ENCODE measurements around the gene ACSM5.

DNA sequence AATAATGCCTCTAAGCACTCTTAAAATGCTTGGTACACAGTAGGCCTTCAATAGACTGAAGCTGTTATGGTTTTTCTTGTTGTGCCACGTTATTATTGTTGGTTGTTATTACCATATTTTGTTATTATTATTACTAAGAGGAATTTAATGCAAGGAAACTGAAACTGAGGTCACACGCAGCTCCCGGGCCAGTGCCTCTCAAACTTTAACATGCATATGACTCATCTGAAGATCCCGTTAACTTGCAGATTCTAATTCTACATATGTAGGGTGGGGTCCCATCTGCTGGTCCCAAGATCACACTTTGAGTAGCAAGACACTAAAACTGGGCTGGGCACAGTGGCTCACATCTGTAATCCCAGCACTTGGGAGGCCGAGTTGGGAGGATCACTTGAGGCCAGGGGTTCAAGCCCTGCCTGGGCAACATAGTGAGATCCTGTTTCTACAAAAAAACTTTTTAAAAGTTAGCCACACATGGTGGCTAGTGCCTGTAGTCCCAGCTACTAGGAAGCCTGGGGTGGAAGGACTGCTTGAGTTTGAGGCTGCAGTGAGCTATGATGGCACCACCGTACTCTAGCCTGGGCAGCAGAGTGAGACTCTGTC, 888 bp downstream of the ACSM5 start:
- TF ChIP-seq CEBPB (IDR thresholded peaks at IDR 0.05; ENCODE audit: low read depth, low read length) (no peak), SIN3A (conservative IDR thresholded peaks at IDR 0.05 in 1 of 2, IDR thresholded peaks at IDR 0.05 in 1 of 2; ENCODE audit: low read depth in 1 of 2, low read length in 2 of 2) (no peak), EZH2 (IDR thresholded peaks at IDR 0.05; ENCODE audit: low read depth, low read length, severe bottlenecking) (no peak), KDM5A (IDR thresholded peaks at IDR 0.05; ENCODE audit: low read length) (no peak)
- TF ChIP-seq, protein P1, sequence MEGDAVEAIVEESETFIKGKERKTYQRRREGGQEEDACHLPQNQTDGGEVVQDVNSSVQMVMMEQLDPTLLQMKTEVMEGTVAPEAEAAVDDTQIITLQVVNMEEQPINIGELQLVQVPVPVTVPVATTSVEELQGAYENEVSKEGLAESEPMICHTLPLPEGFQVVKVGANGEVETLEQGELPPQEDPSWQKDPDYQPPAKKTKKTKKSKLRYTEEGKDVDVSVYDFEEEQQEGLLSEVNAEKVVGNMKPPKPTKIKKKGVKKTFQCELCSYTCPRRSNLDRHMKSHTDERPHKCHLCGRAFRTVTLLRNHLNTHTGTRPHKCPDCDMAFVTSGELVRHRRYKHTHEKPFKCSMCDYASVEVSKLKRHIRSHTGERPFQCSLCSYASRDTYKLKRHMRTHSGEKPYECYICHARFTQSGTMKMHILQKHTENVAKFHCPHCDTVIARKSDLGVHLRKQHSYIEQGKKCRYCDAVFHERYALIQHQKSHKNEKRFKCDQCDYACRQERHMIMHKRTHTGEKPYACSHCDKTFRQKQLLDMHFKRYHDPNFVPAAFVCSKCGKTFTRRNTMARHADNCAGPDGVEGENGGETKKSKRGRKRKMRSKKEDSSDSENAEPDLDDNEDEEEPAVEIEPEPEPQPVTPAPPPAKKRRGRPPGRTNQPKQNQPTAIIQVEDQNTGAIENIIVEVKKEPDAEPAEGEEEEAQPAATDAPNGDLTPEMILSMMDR (IDR thresholded peaks at IDR 0.05; ENCODE audit: control extremely low read depth in 1 of 3, insufficient read depth in 1 of 3, low read depth in 1 of 3, low read length in 3 of 3) = no peak
- TF ChIP-seq, protein P2, sequence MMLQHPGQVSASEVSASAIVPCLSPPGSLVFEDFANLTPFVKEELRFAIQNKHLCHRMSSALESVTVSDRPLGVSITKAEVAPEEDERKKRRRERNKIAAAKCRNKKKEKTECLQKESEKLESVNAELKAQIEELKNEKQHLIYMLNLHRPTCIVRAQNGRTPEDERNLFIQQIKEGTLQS (IDR thresholded peaks at IDR 0.05; ENCODE audit: insufficient read depth, low read depth, low read length) = no peak
